Measurements from ENCODE around the gene AP3M1.

AP3M1 gene

DNA sequence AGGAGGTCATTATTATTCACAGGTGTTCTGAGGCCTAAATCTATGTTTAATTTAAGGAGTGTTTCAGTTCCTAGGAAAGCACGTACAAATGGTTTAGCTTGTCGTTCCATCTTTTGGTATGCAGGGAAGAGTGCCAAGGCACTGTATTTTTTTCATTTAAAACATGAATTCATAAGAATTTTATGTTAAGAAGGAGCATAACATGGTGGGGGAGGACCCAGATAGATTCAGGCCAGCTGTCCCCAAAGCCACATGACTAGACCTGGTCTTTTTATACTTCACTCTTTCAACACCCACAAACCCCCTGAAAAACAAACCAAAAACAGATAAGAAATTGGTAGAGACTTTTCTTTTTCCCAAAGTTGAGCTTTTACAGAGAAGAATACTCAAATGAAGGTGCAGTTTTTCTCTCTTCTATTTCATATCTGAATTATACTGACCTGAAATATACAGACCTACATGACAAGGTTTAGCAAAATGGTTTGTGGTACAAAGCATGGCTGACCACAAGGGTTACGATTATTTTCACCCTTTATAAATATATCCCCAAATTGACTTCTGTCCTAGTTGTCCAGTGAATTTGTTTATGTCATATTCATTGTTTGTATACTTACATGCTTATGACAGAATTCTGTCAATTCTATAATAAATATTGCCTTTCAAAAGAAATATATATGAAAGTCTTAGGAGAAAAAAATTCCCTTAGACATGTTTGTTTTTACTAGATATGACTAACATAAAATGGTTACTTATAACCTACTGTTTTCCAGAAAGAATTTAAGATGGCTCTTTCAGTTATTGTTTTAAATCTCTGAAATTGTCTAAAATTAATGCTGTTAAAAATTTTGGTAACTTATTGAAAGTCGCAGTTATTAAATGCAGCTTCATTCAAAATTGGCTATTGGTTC is 71.3 kb downstream of the AP3M1 start:
- no peak for DNase-seq

- no peak for DNase-seq
These were observed 72.6 kb downstream of the AP3M1 start for GRCh38 chr10:74078037-74078436.

DNA sequence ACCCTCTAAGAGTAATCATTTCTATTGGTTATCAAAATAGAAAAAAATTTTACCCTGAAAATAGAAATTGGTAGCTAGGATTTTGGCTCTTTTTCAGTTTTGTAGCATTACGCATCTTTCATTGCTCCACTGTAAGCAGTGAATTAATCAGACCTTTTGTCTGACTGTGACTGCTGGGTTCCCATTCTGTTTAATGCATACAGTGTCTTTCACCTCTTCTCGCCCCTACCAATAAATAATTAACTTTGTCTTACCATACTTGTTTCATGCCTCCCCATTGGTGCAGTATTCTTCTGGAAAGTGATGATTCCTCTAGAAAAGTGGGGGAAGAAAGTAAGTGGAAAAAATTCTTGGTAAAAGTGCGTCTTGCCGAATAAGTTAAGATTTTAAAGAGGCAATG is 73.2 kb downstream of the AP3M1 start:
- DNase-seq, result no peak

DNA sequence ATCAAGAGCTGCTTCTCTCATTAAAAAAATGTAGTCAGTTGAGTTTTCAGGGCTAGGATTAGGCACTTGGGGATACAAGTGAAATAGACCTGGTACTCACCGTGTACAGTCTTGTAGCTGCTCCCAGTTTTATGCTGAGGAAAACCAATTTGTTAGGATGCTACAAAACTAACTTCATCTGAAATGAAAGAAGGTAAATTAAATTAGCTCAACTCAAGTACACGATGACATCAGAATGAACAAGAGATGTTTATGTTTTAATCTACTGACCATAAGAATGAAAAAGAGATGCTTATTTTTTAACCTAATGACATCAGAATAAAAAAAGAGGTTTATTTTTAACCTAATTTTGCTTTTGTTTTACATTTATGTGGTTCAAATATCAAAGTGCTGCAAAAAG is 73.7 kb downstream of the AP3M1 start:
- DNase-seq, result no peak

- no peak for DNase-seq
These were observed 74.7 kb downstream of the AP3M1 start for GRCh38 chr10:74075906-74076305.

DNA sequence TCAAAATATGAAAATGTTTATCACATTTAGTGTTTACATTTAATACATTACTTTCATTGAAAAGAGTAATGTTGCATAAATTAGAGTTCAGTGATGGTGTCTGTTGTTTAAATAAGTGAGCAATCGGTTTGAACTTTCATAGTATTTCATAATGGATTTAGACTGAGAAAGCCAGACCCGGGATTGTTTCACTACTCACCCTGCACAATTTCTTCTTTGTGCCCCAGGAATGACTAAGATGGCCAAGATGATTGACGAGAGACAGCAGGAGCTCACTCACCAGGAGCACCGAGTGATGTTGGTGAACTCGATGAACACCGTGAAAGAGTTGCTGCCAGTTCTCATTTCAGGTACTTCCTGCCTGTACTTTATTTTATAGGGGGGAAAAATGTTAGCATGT is 78.1 kb downstream of the AP3M1 start:
- DNase-seq, result no peak

GRCh38 chr10:74071157-74071556 is 79.5 kb downstream of the AP3M1 start:
- DNase-seq, result no peak

Data from inflammatory macrophage treated with lipopolysaccharide for 4 hours (primary cell).